AG04450 (cell line): ENCODE measurements around the gene PRRC2B. TPM values are rescaled to one million over a fixed set of nuclear protein-coding genes. Genes with fewer than 3 reads are reported as not detected.
A peak's percentile ranks its signal among the peaks of the same experiment; 100 is the strongest.

ENCODE experiments used
- CTCF ChIA-PET: fragments of 300-600, 350-600 bp; formaldehyde crosslinking; extraction: SDS; loops from one replicate; lab custom pipeline; 2022; ENCODE audit warnings: antibody characterized with exemption, inconsistent platforms; lab: Charles Lee
- POLR2A ChIA-PET: fragments of 350-600 bp; formaldehyde crosslinking; extraction: SDS; loops from one replicate; lab custom pipeline; 2021; ENCODE audit warnings: antibody characterized with exemption, inconsistent platforms; lab: Yijun Ruan, JAX
- DNase-seq: peaks from one replicate; pipeline ENCODE4 v3.0.0-alpha.2; 2011; ENCODE audit warnings: low read depth, low spot score
- H3K27ac ChIP-seq: one replicate; pipeline ENCODE4 v1.5.1; 2012; ENCODE audit warnings: low read depth, low read length, control low read depth
- H3K27me3 ChIP-seq: one replicate; pipeline ENCODE4 v1.6.0; 2012; ENCODE audit warnings: low read length; ENCODE audit not compliant: control insufficient read depth, insufficient read depth
- H3K4me3 ChIP-seq: 2 replicates; pipeline ENCODE4 v1.5.1; 2011; ENCODE audit warnings: mild to moderate bottlenecking, low read depth, low read length, control low read depth
- H3K9me3 ChIP-seq: 2 replicates; pipeline ENCODE4 v1.5.1; 2012; ENCODE audit warnings: low read length; ENCODE audit not compliant: control insufficient read depth, insufficient read depth
- CTCF ChIP-seq: IDR thresholded peaks from 2 replicates; pipeline ENCODE4 v1.5.1; 2011; ENCODE audit warnings: low read depth, low read length, control low read depth, inconsistent platforms
- polyA plus RNA-seq: library from polyadenylated mRNA; depleted of rRNA; stranded (reverse); fragments of >200 nt; gene quantifications from 2 replicates; pipeline ENCODE4 v1.2.3, GENCODE V29; 2011

Gene PRRC2B
- polyA plus RNA-seq, 1 experiment = 31.8 TPM

- CTCF ChIA-PET = no interaction called here
- no peak; the same call in 1 of the 2 replicates for TF ChIP-seq CTCF
- H3K27me3 ChIP-seq = no peaks in the 10 kb centered on the region
- H3K4me3 ChIP-seq = no peak overlapping the region
- no peak for DNase-seq
- H3K9me3 ChIP-seq = no peaks in the 10 kb centered on the region; the same call in 1 of the 2 replicates
- no peak overlapping the region for H3K27ac ChIP-seq
- POLR2A ChIA-PET = no interaction called here
Measured at GRCh38 chr9:131420980-131421624, 27.2 kb downstream of the PRRC2B start.

- ChIA-PET POLR2A (no interaction called here), CTCF (interaction anchor here (0.5 kb wide), 1 partner anchor 20 kb away, joined by 5 read pairs; no protein-coding TSS in a partner anchor)
Measured at GRCh38 chr9:131421691-131422090, 27.8 kb downstream of the PRRC2B start.

DNA sequence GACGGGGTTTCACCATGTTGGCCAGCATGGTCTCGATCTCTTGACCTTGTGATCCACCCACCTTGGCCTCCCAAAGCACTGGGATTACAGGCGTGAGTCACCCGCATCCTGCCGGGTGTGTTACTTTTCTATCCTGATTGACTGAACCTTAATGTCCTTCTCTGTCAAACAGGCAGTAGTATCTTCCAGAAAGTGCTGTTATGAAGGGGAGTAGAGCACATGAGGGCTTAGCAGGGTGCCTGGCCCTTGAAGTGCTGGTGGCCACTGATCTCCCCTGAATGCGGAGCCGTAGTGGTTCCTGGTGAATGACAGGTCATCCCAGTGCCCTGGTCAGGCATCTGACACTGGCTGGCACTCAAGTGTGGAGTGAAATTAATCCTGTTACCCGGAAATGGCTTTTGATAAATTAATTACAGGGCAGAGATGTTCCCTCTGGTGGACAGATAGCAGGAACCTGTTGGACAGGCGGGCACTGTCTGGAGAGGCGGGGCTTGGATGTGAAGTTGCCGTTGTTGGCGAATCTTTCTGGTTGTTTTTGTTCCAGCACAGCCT, 28.4 kb downstream of the PRRC2B start:
- Histone ChIP-seq H3K27ac (peak overlapping the region; percentile 83), H3K4me3 (no peak overlapping the region), H3K27me3 (no peaks in the 10 kb centered on the region), H3K9me3 (no peaks in the 10 kb centered on the region; the same call in 1 of the 2 replicates)
- POLR2A ChIA-PET = interaction anchor here (1.2 kb wide), 1 partner anchor 49 kb away, joined by 3 read pairs; no protein-coding TSS in a partner anchor
- no peak for TF ChIP-seq CTCF
- CTCF ChIA-PET = interaction anchor here (0.5 kb wide), 1 partner anchor 21 kb away, joined by 5 read pairs; no protein-coding TSS in a partner anchor
- no peak for DNase-seq

More at GRCh38 chr9:131421691-131422090, 27.8 kb downstream of the PRRC2B start:
- Histone ChIP-seq H3K27ac (no peak overlapping the region), H3K9me3 (no peaks in the 10 kb centered on the region; the same call in 1 of the 2 replicates), H3K4me3 (no peak overlapping the region), H3K27me3 (no peaks in the 10 kb centered on the region)
- no peak for TF ChIP-seq CTCF
- no peak for DNase-seq

DNA sequence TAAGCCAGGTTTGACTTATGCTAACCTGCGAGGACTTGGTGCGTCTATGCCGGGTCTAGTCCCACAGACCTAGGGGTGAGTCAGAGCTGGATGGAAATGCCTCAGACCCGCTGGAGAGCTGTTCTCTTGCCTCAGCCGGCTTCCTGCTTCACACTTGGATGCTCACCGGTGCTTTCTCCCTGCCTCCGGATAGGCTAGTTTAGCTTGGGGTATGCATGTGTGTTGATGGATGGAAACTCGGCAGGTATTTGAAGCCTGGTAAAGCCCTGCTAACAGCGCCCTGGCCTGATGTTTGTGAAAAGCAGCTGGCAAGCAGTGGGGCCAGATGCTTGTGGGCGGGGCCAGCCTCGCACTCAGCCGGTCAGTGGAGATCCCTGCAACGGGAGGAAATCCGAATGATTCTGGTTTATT, 29.3 kb downstream of the PRRC2B start:
- peak; percentile 71 for DNase-seq
- peak overlapping the region; percentile 83 for H3K27ac ChIP-seq
- H3K9me3 ChIP-seq = no peaks in the 10 kb centered on the region; the same call in 1 of the 2 replicates
- H3K4me3 ChIP-seq = peak overlapping the region; percentile 29
- TF ChIP-seq CTCF = no peak
- no peaks in the 10 kb centered on the region for H3K27me3 ChIP-seq
- ChIA-PET POLR2A (interaction anchor here (0.5 to 1.2 kb wide), 3 partner anchors 11 to 50 kb away, joined by 3 to 5 read pairs (median 3); no protein-coding TSS in a partner anchor), CTCF (interaction anchor here (0.5 kb wide), 1 partner anchor 85 kb away, joined by 3 read pairs; no protein-coding TSS in a partner anchor)

- ChIA-PET POLR2A (no interaction called here), CTCF (interaction anchor here (1.3 kb wide), 1 partner anchor 21 kb away, joined by 4 read pairs; no protein-coding TSS in a partner anchor)
- TF ChIP-seq CTCF = no peak
- no peaks in the 10 kb centered on the region; the same call in 1 of the 2 replicates for H3K9me3 ChIP-seq
- no peak overlapping the region for H3K4me3 ChIP-seq
- no peak for DNase-seq
- H3K27me3 ChIP-seq = no peaks in the 10 kb centered on the region
- H3K27ac ChIP-seq = no peak overlapping the region
Measured at GRCh38 chr9:131426545-131426944, 32.7 kb downstream of the PRRC2B start.
